Measurements from ENCODE around the gene OASL.

The OASL gene

GRCh38 chr12:120994589-120995337 lies 44.3 kb downstream of the OASL start:
- Histone ChIP-seq H3K27me3 (no peaks in the 10 kb centered on the region), H3K27ac (no peak overlapping the region), H3K36me3 (no peaks in the 10 kb centered on the region), H3K4me1 (ENCODE audit: control insufficient read depth in 1 of 2, insufficient read depth in 1 of 2, low read depth in 1 of 2, low read length in 1 of 2) (no peaks in the 10 kb centered on the region), H3K9me3 (no peaks in the 10 kb centered on the region), H3K4me3 (ENCODE audit: low read depth in 1 of 2, low read length in 1 of 2) (no peak overlapping the region)
- no peak for TF ChIP-seq CTCF (IDR thresholded peaks at IDR 0.05)

GRCh38 chr12:120994059-120994458 lies 45.0 kb downstream of the OASL start:
- H3K27me3 ChIP-seq, result no peaks in the 10 kb centered on the region
- no peak for TF ChIP-seq CTCF (IDR thresholded peaks at IDR 0.05)
- H3K36me3 ChIP-seq, result no peaks in the 10 kb centered on the region
- H3K4me1 ChIP-seq (ENCODE audit: control insufficient read depth in 1 of 2, insufficient read depth in 1 of 2, low read depth in 1 of 2, low read length in 1 of 2), result no peaks in the 10 kb centered on the region
- no peak overlapping the region for H3K27ac ChIP-seq
- H3K4me3 ChIP-seq (ENCODE audit: low read depth in 1 of 2, low read length in 1 of 2), result no peak overlapping the region
- H3K9me3 ChIP-seq, result no peaks in the 10 kb centered on the region

GRCh38 chr12:120993496-120993895 lies 45.5 kb downstream of the OASL start:
- no peak overlapping the region for H3K27ac ChIP-seq
- no peak overlapping the region for H3K4me3 ChIP-seq (ENCODE audit: low read depth in 1 of 2, low read length in 1 of 2)
- no peaks in the 10 kb centered on the region for H3K27me3 ChIP-seq
- no peak for TF ChIP-seq CTCF (IDR thresholded peaks at IDR 0.05)
- H3K4me1 ChIP-seq (ENCODE audit: control insufficient read depth in 1 of 2, insufficient read depth in 1 of 2, low read depth in 1 of 2, low read length in 1 of 2), result no peaks in the 10 kb centered on the region
- H3K36me3 ChIP-seq, result no peaks in the 10 kb centered on the region
- no peaks in the 10 kb centered on the region for H3K9me3 ChIP-seq

GRCh38 chr12:120992989-120993388 lies 46.1 kb downstream of the OASL start:
- Histone ChIP-seq H3K9me3 (no peaks in the 10 kb centered on the region), H3K27ac (no peak overlapping the region), H3K4me3 (ENCODE audit: low read depth in 1 of 2, low read length in 1 of 2) (no peak overlapping the region), H3K36me3 (no peaks in the 10 kb centered on the region), H3K27me3 (no peaks in the 10 kb centered on the region), H3K4me1 (ENCODE audit: control insufficient read depth in 1 of 2, insufficient read depth in 1 of 2, low read depth in 1 of 2, low read length in 1 of 2) (no peaks in the 10 kb centered on the region)
- no peak for TF ChIP-seq CTCF (IDR thresholded peaks at IDR 0.05)

GRCh38 chr12:120991965-120992364 lies 47.1 kb downstream of the OASL start:
- Histone ChIP-seq H3K4me1 (ENCODE audit: control insufficient read depth in 1 of 2, insufficient read depth in 1 of 2, low read depth in 1 of 2, low read length in 1 of 2) (no peaks in the 10 kb centered on the region), H3K36me3 (no peaks in the 10 kb centered on the region), H3K4me3 (ENCODE audit: low read depth in 1 of 2, low read length in 1 of 2) (no peak overlapping the region), H3K27ac (no peak overlapping the region), H3K27me3 (no peaks in the 10 kb centered on the region), H3K9me3 (no peaks in the 10 kb centered on the region)
- TF ChIP-seq CTCF (IDR thresholded peaks at IDR 0.05), result no peak
